OCI-LY7 (cell line): ENCODE data around the gene APBA3. TPM values are rescaled to one million over a fixed set of nuclear protein-coding genes. Genes with fewer than 3 reads are reported as not detected.

ENCODE experiments used
- BruUV-seq: library from RNA; stranded (reverse); fragments of 400-500 nt; replicated peaks from 2 replicates; lab custom pipeline; 2021; lab: Mats Ljungman, UMichigan
- CTCF ChIA-PET: fragments of 300-600 bp; sonication (Branson Sonifier 250); formaldehyde crosslinking; loops from one replicate; lab custom pipeline; 2022; ENCODE audit warnings: antibody characterized with exemption; ENCODE audit not compliant: unreplicated experiment; lab: Charles Lee
- POLR2A ChIA-PET: fragments of 300-600 bp; sonication (Branson Sonifier 250); formaldehyde crosslinking; loops from one replicate; lab custom pipeline; 2022; ENCODE audit warnings: antibody characterized with exemption; lab: Charles Lee
- DNase-seq: peaks from one replicate; pipeline ENCODE4 v3.0.0-alpha.2; 2015; ENCODE audit warnings: low spot score
- H2AFZ ChIP-seq: fragments of 200-600 bp; sonication (generic), shearing (Covaris generic); 2 replicates; pipeline ENCODE4 v1.6.1; 2014; ENCODE audit warnings: mild to moderate bottlenecking, antibody characterized with exemption, low read length, moderate library complexity
- H3K27ac ChIP-seq: fragments of 200-600 bp; sonication (generic); 2 replicates; pipeline ENCODE4 v1.5.1; 2014; ENCODE audit warnings: mixed run types, low read depth, mild to moderate bottlenecking, moderate library complexity, low read length, inconsistent platforms; ENCODE audit not compliant: poor library complexity, severe bottlenecking
- H3K36me3 ChIP-seq: fragments of 200-600 bp; sonication (generic); 2 replicates; pipeline ENCODE4 v1.6.1; 2014; ENCODE audit warnings: mild to moderate bottlenecking, antibody characterized with exemption, low read length, moderate library complexity, mixed read lengths; ENCODE audit not compliant: insufficient read depth
- H3K4me1 ChIP-seq: fragments of 200-600 bp; sonication (generic); 2 replicates; pipeline ENCODE4 v1.5.1; 2014; ENCODE audit warnings: mild to moderate bottlenecking, low read length; ENCODE audit not compliant: insufficient read depth, poor library complexity, severe bottlenecking
- H3K4me2 ChIP-seq: fragments of 200-600 bp; sonication (generic); 2 replicates; pipeline ENCODE4 v1.6.1; 2014; ENCODE audit warnings: mild to moderate bottlenecking, low read length
- H3K4me3 ChIP-seq: fragments of 200-600 bp; sonication (generic); 2 replicates; pipeline ENCODE4 v1.5.1; 2014; ENCODE audit warnings: mild to moderate bottlenecking, low read depth, low read length; ENCODE audit not compliant: poor library complexity, severe bottlenecking
- H3K79me2 ChIP-seq: fragments of 200-600 bp; sonication (generic); 2 replicates; pipeline ENCODE4 v1.6.1; 2016; ENCODE audit warnings: low read depth, mild to moderate bottlenecking, low read length, moderate library complexity, mixed read lengths; ENCODE audit not compliant: insufficient read depth
- H3K9me2 ChIP-seq: fragments of 200-600 bp; sonication (generic); 2 replicates; pipeline ENCODE4 v1.6.1; 2016; ENCODE audit warnings: mild to moderate bottlenecking, low read length, mixed read lengths; ENCODE audit not compliant: insufficient read depth
- H3K9me3 ChIP-seq: fragments of 200-600 bp; sonication (generic); 2 replicates; pipeline ENCODE4 v1.6.1; 2014; ENCODE audit warnings: mild to moderate bottlenecking, mixed run types, low read length, mixed read lengths
- H4K20me1 ChIP-seq: fragments of 200-600 bp; sonication (generic); 2 replicates; pipeline ENCODE4 v1.6.1; 2014; ENCODE audit warnings: mild to moderate bottlenecking, antibody characterized with exemption, low read length, moderate library complexity, mixed read lengths; ENCODE audit not compliant: insufficient read depth
- CTCF ChIP-seq: fragments of 200-600 bp; sonication (generic); conservative IDR thresholded peaks from 2 replicates; pipeline ENCODE4 v1.5.1; 2014; ENCODE audit warnings: mild to moderate bottlenecking, antibody characterized with exemption, low read length, moderate library complexity, mixed read lengths
- EZH2phosphoT487 ChIP-seq: fragments of 200-600 bp; sonication (generic); IDR thresholded peaks from 2 replicates; pipeline ENCODE4 v1.6.1; 2018; ENCODE audit warnings: low read depth, borderline replicate concordance, mild to moderate bottlenecking, mixed run types, antibody characterized with exemption, low read length, moderate library complexity, mixed read lengths
- intact Hi-C: fragments of 100-400 bp; cut with micrococcal nuclease; formaldehyde crosslinking; loops from one replicate; pipeline ENCODE4 v1.10.0; 2022; ENCODE audit not compliant: unreplicated experiment
- total RNA-seq, 2 experiments: library from RNA; depleted of rRNA in 1 of 2; stranded (reverse); fragments of >200 nt in 1 of 2; shearing (Covaris generic) in 1 of 2; gene quantifications; 2 replicates each; pipeline ENCODE4 v1.2.3, GENCODE V29; 2014 to 2022

Gene APBA3
- total RNA-seq, 2 experiments from 2014 or later: 28.7 to 34.7 TPM

- H3K4me1 ChIP-seq: peaks cover 21% of the 10 kb centered on the region
- POLR2A ChIA-PET: no interaction called here
These were observed 46.3 kb upstream of the APBA3 start for GRCh38 chr19:3807574-3808354.

GRCh38 chr19:3807131-3807480, 45.6 kb upstream of the APBA3 start:
- H3K36me3 ChIP-seq: no peaks in the 10 kb centered on the region
- TF ChIP-seq EZH2phosphoT487 (no peak), CTCF (no peak)
- CTCF ChIA-PET: no interaction called here

More at GRCh38 chr19:3807574-3808354, 46.3 kb upstream of the APBA3 start:
- no peak overlapping the region for H3K4me2 ChIP-seq
- no peaks in the 10 kb centered on the region for H3K9me2 ChIP-seq
- no TSS peak for BruUV-seq
- H3K36me3 ChIP-seq: no peaks in the 10 kb centered on the region
- no peak for TF ChIP-seq CTCF
- no peak for TF ChIP-seq EZH2phosphoT487
- intact Hi-C loops: no loop called here
- H2AFZ ChIP-seq: no peak overlapping the region
- H3K4me3 ChIP-seq: no peak overlapping the region
- H3K27ac ChIP-seq: no peak overlapping the region
- H3K9me3 ChIP-seq: no peaks in the 10 kb centered on the region
- no peak for DNase-seq
- CTCF ChIA-PET: no interaction called here
- H4K20me1 ChIP-seq: no peaks in the 10 kb centered on the region
- H3K79me2 ChIP-seq: no peaks in the 10 kb centered on the region

GRCh38 chr19:3805859-3806258, 44.4 kb upstream of the APBA3 start:
- H3K4me3 ChIP-seq: no peak overlapping the region
- DNase-seq: no peak
- TF ChIP-seq CTCF (no peak), EZH2phosphoT487 (no peak)
- intact Hi-C loops: no loop called here
- H4K20me1 ChIP-seq: no peaks in the 10 kb centered on the region
- CTCF ChIA-PET: no interaction called here
- H3K36me3 ChIP-seq: no peaks in the 10 kb centered on the region
- no TSS peak for BruUV-seq
- H2AFZ ChIP-seq: no peak overlapping the region
- no peaks in the 10 kb centered on the region for H3K79me2 ChIP-seq
- H3K9me3 ChIP-seq: no peaks in the 10 kb centered on the region
- POLR2A ChIA-PET: no interaction called here
- no peaks in the 10 kb centered on the region for H3K9me2 ChIP-seq
- H3K27ac ChIP-seq: no peak overlapping the region
- H3K4me1 ChIP-seq: peaks cover 11% of the 10 kb centered on the region
- H3K4me2 ChIP-seq: no peak overlapping the region

More at GRCh38 chr19:3807131-3807480, 45.6 kb upstream of the APBA3 start:
- peaks cover 14% of the 10 kb centered on the region for H3K4me1 ChIP-seq
- intact Hi-C loops: no loop called here
- no peaks in the 10 kb centered on the region for H3K79me2 ChIP-seq
- H3K9me2 ChIP-seq: no peaks in the 10 kb centered on the region
- H3K27ac ChIP-seq: no peak overlapping the region
- H2AFZ ChIP-seq: no peak overlapping the region
- POLR2A ChIA-PET: no interaction called here
- no TSS peak for BruUV-seq
- H3K4me2 ChIP-seq: no peak overlapping the region
- H4K20me1 ChIP-seq: no peaks in the 10 kb centered on the region
- H3K4me3 ChIP-seq: no peak overlapping the region
- DNase-seq: no peak
- no peaks in the 10 kb centered on the region for H3K9me3 ChIP-seq
